ENCODE measurements around the gene FH.

Gene FH

DNA sequence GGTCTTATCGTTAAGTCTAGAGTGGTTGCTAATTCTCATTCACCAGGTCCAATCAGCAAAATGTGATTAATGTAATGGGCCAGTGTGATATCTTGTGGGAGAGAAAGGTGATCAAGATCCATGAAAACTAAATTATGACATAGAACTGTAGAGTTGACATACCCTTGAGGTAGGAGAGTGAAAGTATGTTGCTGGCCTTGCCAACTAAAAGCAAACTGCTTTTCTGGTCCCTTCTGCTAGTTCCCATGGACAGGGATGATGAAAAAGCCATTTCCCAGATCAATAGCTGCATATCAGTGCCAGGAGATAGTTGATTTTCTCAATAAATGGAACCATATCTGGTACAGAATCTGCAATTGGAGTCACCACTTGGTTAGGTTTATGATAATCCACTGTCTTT lies 65.8 kb downstream of the FH start:
- DNase-seq: no peak

- DNase-seq: no peak
These were observed 67.6 kb downstream of the FH start for GRCh38 chr1:241451956-241452355.

Measured in NCI-H524 treated with DMSO at 0.1 percent for 48 hours (cell line).